A549 (cell line): ENCODE measurements around the gene ATG10. TPM values are rescaled to one million over a fixed set of nuclear protein-coding genes. Genes with fewer than 3 reads are reported as not detected.

Experiments
- ATAC-seq, 2 experiments: fragments of 200-7000 bp in 1 of 2; fragments of >200 bp in 1 of 2; cut with Nextera tagmentation in 1 of 2; cut with Tn5 transposase in 1 of 2; 3 replicates each; pipeline versions ENCODE4 v1.8.0 to v1.9.1; 2018 to 2020; ENCODE audit warnings: mild to moderate bottlenecking in 1 of 2, moderate library complexity in 1 of 2
- CTCF ChIA-PET: fragments of 300-600 bp; sonication (Branson Sonifier 250); formaldehyde crosslinking; extraction: SDS; loops from one replicate; lab custom pipeline; 2021; ENCODE audit warnings: antibody characterized with exemption, inconsistent platforms; lab: Yijun Ruan, JAX
- POLR2A ChIA-PET: fragments of 350-600 bp; formaldehyde crosslinking; extraction: SDS; loops from one replicate; lab custom pipeline; 2021; ENCODE audit warnings: antibody characterized with exemption, inconsistent platforms; lab: Yijun Ruan, JAX
- DNase-seq, 2 experiments: peaks; one replicate each; pipeline versions ENCODE4 v3.0.0 to v3.0.0-alpha.2; 2011 to 2016; ENCODE audit warnings: low read depth in 1 of 2, low spot score in 1 of 2
- FAIRE-seq: peaks from 2 replicates; lab custom pipeline; 2011; peaks lifted over from hg19 to GRCh38; lab: Jason Lieb, UNC
- H3K27ac ChIP-seq, 2 experiments: fragments of >200 bp; sonication (Bioruptor Twin); formaldehyde crosslinking; 3 replicates each; pipeline ENCODE4 v1.5.1; 2016 to 2017
- H3K4me1 ChIP-seq: fragments of >200 bp; sonication (Bioruptor Twin); formaldehyde crosslinking; 3 replicates; pipeline ENCODE4 v1.6.1; 2016
- H3K4me2 ChIP-seq: fragments of >200 bp; sonication (Bioruptor Twin); formaldehyde crosslinking; 3 replicates; pipeline ENCODE4 v1.6.1; 2016
- H3K4me3 ChIP-seq: fragments of >200 bp; sonication (Bioruptor Twin); formaldehyde crosslinking; 3 replicates; pipeline ENCODE4 v1.5.1; 2016
- H3K9me3 ChIP-seq: fragments of >200 bp; sonication (Bioruptor Twin); formaldehyde crosslinking; 3 replicates; pipeline ENCODE4 v1.6.1; 2016
- CBX2 ChIP-seq: fragments of 200-600 bp; sonication (generic); IDR thresholded peaks from 2 replicates; pipeline ENCODE4 v1.6.1; 2016; ENCODE audit warnings: low read depth, mild to moderate bottlenecking, borderline replicate concordance
- CEBPB ChIP-seq, 2 experiments: fragments of >200 bp in 1 of 2; sonication (Bioruptor Twin) in 1 of 2; formaldehyde crosslinking in 1 of 2; IDR thresholded peaks; 2 replicates each; pipeline ENCODE4 v1.6.1; 2012 to 2016
- EHF ChIP-seq: fragments of 250-450 bp; sonication (Bioruptor Pico); IDR thresholded peaks from 2 replicates; pipeline ENCODE4 v1.5.0; 2020; ENCODE audit warnings: mild to moderate bottlenecking
- FOSL2 ChIP-seq, 2 experiments: fragments of 450-650 bp in 1 of 2; fragments of >200 bp in 1 of 2; sonication (Bioruptor Twin) in 1 of 2; formaldehyde crosslinking; IDR thresholded peaks; 2 replicates each; pipeline versions ENCODE4 v1.5.0 to v1.6.1; 2016 to 2020; ENCODE audit warnings: mild to moderate bottlenecking in 1 of 2, moderate library complexity in 1 of 2
- HDAC2 ChIP-seq: fragments of 200-600 bp; sonication (generic); IDR thresholded peaks from 2 replicates; pipeline ENCODE4 v1.6.1; 2016
- HEYL ChIP-seq: fragments of 250-450 bp; sonication (Bioruptor Pico); IDR thresholded peaks from 2 replicates; pipeline ENCODE4 v1.8.0; 2021; ENCODE audit warnings: mild to moderate bottlenecking, moderate library complexity
- HOXA7 ChIP-seq: fragments of 250-450 bp; sonication (Bioruptor Pico); IDR thresholded peaks from 2 replicates; pipeline ENCODE4 v1.5.0; 2020; ENCODE audit warnings: mild to moderate bottlenecking, moderate library complexity
- JUN ChIP-seq, 2 experiments: fragments of >200 bp; sonication (Bioruptor Twin); formaldehyde crosslinking; IDR thresholded peaks; 2 replicates in 1 of 2; 3 replicates in 1 of 2; pipeline ENCODE4 v1.6.1; 2016 to 2017
- KDM5A ChIP-seq: fragments of 200-600 bp; sonication (generic); IDR thresholded peaks from 2 replicates; pipeline ENCODE4 v1.6.1; 2016; ENCODE audit warnings: antibody characterized with exemption, mild to moderate bottlenecking
- MYC ChIP-seq: IDR thresholded peaks from 2 replicates; pipeline ENCODE4 v1.6.1; 2012; ENCODE audit warnings: mild to moderate bottlenecking, inconsistent platforms, low read length, improper control_type of control experiment, borderline replicate concordance
- NR3C1 ChIP-seq: fragments of >200 bp; sonication (Bioruptor Twin); formaldehyde crosslinking; IDR thresholded peaks from 3 replicates; pipeline ENCODE4 v1.6.1; 2017
- PHF8 ChIP-seq: fragments of 200-600 bp; sonication (generic); IDR thresholded peaks from 2 replicates; pipeline ENCODE4 v1.6.1; 2016; ENCODE audit warnings: low read depth, mild to moderate bottlenecking, antibody characterized with exemption, moderate library complexity, borderline replicate concordance
- POLR2A ChIP-seq: IDR thresholded peaks from 2 replicates; pipeline ENCODE4 v1.6.1; 2012; ENCODE audit warnings: mild to moderate bottlenecking, low read length
- RFX5 ChIP-seq: fragments of 450-650 bp; IDR thresholded peaks from 2 replicates; pipeline ENCODE4 v1.7.1; 2014; ENCODE audit warnings: antibody characterized with exemption, mild to moderate bottlenecking, moderate library complexity
- TFCP2L1 ChIP-seq: fragments of 250-450 bp; sonication (Bioruptor Pico); IDR thresholded peaks from 2 replicates; pipeline ENCODE4 v1.5.0; 2021; ENCODE audit warnings: mild to moderate bottlenecking
- TP53 ChIP-seq: fragments of 250-450 bp; sonication (Bioruptor Pico); IDR thresholded peaks from 2 replicates; pipeline ENCODE4 v1.5.0; 2021; ENCODE audit warnings: mild to moderate bottlenecking, moderate library complexity
- ZC3H11A ChIP-seq: fragments of 450-650 bp; IDR thresholded peaks from 2 replicates; pipeline ENCODE4 v1.6.1; 2014; ENCODE audit warnings: antibody characterized with exemption, mild to moderate bottlenecking
- WGBS: methylation state at CpG from one replicate; pipeline ENCODE4 v1.1.6; 2017; ENCODE audit errors: missing lambda C conversion rate; 5-methylcytosine and 5-hydroxymethylcytosine counted together
- polyA plus RNA-seq, 4 experiments: library from polyadenylated mRNA; depleted of rRNA in 3 of 4; stranded (reverse); fragments of >200 nt; fragmentation: RNase III in 1 of 4; extraction: RNeasy Plus Mini Kit Qiagen cat#74134 plus additional on column Dnase treatment in 1 of 4; gene quantifications; 2 replicates in 3 of 4; 3 replicates in 1 of 4; pipeline ENCODE4 v1.2.3, GENCODE V29; 2011 to 2017
- TF ChIP-seq, protein P1 (sequence below): IDR thresholded peaks from 2 replicates; pipeline ENCODE4 v1.6.1; 2012
- TF ChIP-seq, protein P2 (sequence below): fragments of >200 bp; sonication (Bioruptor Twin); formaldehyde crosslinking; IDR thresholded peaks from 3 replicates; pipeline ENCODE4 v1.6.1; 2016

The ATG10 gene
- polyA plus RNA-seq, 2 of the 4 experiments (the other 2 are of a cell fraction): 12.7 to 17.9 TPM

DNA sequence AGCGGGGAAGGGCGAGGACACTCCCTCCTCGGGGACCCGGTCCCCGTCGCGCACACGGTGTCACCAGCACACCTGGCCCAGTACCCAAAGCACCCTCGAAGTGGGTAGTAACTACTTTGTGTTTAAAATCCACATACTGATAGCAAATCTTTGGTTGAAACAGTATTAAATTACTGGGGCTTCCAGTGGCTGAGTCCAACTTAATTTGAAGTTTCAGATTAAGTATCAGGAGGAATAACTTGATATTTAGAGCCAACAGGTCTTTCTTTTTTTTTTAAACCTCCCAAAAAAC is 615 bp downstream of the ATG10 start:
- ChIA-PET POLR2A (interaction anchor here (1.0 to 2.3 kb wide), 8 partner anchors 8 to 221 kb away, joined by 3 to 17 read pairs (median 6); partner anchors contain the start of gene SSBP2), CTCF (no interaction called here)
- Histone ChIP-seq H3K4me3 (peak overlapping the region; percentile 63), H3K4me2 (peak overlapping the region; percentile 72), H3K9me3 (no peaks in the 10 kb centered on the region), H3K27ac (peak overlapping the region; percentile 90 to 94), H3K4me1 (peaks cover 13% of the 10 kb centered on the region)
- DNase-seq (no peak), ATAC-seq (peak in 1 of 2 experiments; percentile 81; a peak in 2 of 6 replicates), FAIRE-seq (no peak)
- 0% methylated on average over 2 of the region's 9 CpGs for WGBS
- TF ChIP-seq JUN (IDR thresholded peaks at IDR 0.05) (no peak), RFX5 (no peak), POLR2A (no peak), CBX2 (no peak), HOXA7 (CRISPR knock-in tag) (no peak), PHF8 (no peak; the same call in 1 of the 2 replicates), MYC (no peak)
- TF ChIP-seq, protein P1, sequence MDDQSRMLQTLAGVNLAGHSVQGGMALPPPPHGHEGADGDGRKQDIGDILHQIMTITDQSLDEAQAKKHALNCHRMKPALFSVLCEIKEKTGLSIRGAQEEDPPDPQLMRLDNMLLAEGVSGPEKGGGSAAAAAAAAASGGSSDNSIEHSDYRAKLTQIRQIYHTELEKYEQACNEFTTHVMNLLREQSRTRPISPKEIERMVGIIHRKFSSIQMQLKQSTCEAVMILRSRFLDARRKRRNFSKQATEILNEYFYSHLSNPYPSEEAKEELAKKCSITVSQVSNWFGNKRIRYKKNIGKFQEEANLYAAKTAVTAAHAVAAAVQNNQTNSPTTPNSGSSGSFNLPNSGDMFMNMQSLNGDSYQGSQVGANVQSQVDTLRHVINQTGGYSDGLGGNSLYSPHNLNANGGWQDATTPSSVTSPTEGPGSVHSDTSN: no peak

DNA sequence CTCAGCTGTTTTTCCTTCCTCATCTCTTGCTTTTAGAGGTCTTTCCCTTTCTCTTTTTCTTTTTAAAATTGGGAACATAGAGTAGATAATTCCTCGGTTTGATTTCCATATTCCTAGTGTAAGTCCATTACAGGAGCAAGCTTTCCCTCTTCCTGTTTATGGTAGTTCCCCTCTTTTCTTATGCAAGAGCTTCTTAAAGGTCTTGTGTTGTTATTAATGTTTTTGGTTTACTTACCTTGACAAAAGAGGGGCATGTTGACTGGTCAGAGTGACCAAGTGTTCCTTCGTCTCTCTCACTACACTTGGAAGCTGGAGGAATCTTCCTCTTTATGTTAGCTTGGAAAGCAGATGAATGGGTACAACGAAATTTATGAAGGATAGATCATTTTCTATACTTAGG is 8.3 kb downstream of the ATG10 start:
- FAIRE-seq: no peak
- WGBS: 62% methylated on average over 3 of the region's 3 CpGs
- no peak for DNase-seq
- CTCF ChIA-PET: interaction anchor here (0.7 kb wide), 2 partner anchors 108 to 347 kb away, joined by 3 to 4 read pairs; no protein-coding TSS in a partner anchor
- Histone ChIP-seq H3K4me1 (no peaks in the 10 kb centered on the region), H3K9me3 (no peaks in the 10 kb centered on the region)
- TF ChIP-seq HDAC2: no peak
- no peak for TF ChIP-seq HEYL (CRISPR knock-in tag)
- TF ChIP-seq CEBPB (IDR thresholded peaks at IDR 0.05): no peak
- TF ChIP-seq, protein P1: no peak
- no peak for TF ChIP-seq TP53 (CRISPR knock-in tag)
- no peak for TF ChIP-seq KDM5A
- TF ChIP-seq ZC3H11A: no peak
- TF ChIP-seq NR3C1: no peak
- TF ChIP-seq PHF8: no peak
- TF ChIP-seq EHF (CRISPR knock-in tag): no peak
- no peak for TF ChIP-seq FOSL2 (IDR thresholded peaks at IDR 0.05)
- TF ChIP-seq FOSL2 (CRISPR knock-in tag; IDR thresholded peaks at IDR 0.05): no peak
- TF ChIP-seq POLR2A: no peak
- no peak for TF ChIP-seq TFCP2L1
- TF ChIP-seq, all 56 proteins: peak for 0
- ATAC-seq: no peak
- no peak overlapping the region for H3K4me2 ChIP-seq
- H3K27ac ChIP-seq: no peak overlapping the region
- H3K4me3 ChIP-seq: no peak overlapping the region
- POLR2A ChIA-PET: interaction anchor here (0.7 to 1.5 kb wide), 2 partner anchors 8 to 517 kb away, joined by 3 to 5 read pairs; partner anchors contain the start of gene ATG10

DNA sequence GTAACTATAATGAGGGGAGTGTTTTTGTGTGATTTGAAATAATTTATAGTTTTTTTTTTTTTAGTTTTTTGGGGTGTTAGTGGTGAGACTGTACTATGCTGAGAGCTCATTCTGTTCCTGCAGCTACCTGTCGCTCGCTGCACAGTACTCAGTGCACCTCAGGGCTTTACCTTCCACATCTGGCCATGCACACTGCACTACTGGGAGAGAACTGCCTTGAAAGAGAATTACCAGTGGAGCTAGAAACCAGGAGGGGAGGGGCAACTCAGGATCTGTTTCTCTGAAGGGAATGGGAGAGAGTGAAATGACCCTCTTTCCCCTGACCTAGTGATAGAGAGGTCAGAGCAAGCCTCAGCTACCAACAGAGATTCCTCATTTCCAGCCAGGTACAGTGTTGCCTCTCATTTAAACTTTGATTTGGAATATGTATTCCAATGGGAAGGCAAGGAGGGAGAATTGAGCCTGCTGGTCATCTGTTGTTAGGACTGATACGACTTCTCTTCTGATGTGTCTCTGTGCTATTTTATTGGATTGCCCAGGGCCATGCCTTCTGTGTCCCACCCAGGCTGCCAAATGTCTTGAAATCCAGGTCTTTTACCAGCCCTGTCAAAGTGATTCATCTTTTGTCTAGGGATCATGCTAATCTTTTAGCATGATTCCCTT is 8.9 kb downstream of the ATG10 start:
- Histone ChIP-seq H3K4me1 (no peaks in the 10 kb centered on the region), H3K9me3 (no peaks in the 10 kb centered on the region), H3K27ac (no peak overlapping the region), H3K4me2 (no peak overlapping the region)
- WGBS: 92% methylated on average over 3 of the region's 3 CpGs
- peak; percentile 91 for TF ChIP-seq RFX5
- TF ChIP-seq, protein P2, sequence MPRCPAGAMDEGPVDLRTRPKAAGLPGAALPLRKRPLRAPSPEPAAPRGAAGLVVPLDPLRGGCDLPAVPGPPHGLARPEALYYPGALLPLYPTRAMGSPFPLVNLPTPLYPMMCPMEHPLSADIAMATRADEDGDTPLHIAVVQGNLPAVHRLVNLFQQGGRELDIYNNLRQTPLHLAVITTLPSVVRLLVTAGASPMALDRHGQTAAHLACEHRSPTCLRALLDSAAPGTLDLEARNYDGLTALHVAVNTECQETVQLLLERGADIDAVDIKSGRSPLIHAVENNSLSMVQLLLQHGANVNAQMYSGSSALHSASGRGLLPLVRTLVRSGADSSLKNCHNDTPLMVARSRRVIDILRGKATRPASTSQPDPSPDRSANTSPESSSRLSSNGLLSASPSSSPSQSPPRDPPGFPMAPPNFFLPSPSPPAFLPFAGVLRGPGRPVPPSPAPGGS: no peak
- TF ChIP-seq, all 56 proteins: peak for 1
- ATAC-seq (peak in 1 of 2 experiments; percentile 55; a peak in 3 of 6 replicates), DNase-seq (no peak), FAIRE-seq (no peak)
- H3K4me3 ChIP-seq: no peak overlapping the region
- ChIA-PET CTCF (interaction anchor here (0.7 kb wide), 1 partner anchor 347 kb away, joined by 3 read pairs; no protein-coding TSS in a partner anchor), POLR2A (interaction anchor here (0.7 to 1.5 kb wide), 2 partner anchors 9 to 518 kb away, joined by 3 to 5 read pairs; partner anchors contain the start of gene ATG10)
